ENCODE measurements around the gene GABRB1.

Gene GABRB1

GRCh38 chr4:46994007-46994405, 37.4 kb upstream of the GABRB1 start:
- no peak for TF ChIP-seq CTCF (IDR thresholded peaks at IDR 0.05)
- no peak for DNase-seq

GRCh38 chr4:46999566-46999965, 31.8 kb upstream of the GABRB1 start:
- intact Hi-C loops (cut with DNase I; ENCODE audit: low total_unique reads) = no loop called here
- Histone ChIP-seq H3K36me3 (no peaks in the 10 kb centered on the region), H3K27me3 (peaks cover 0 to 5% of the 10 kb centered on the region in 2 donors), H3K27ac (no peak overlapping the region), H3K9me3 (no peaks in the 10 kb centered on the region), H3K4me3 (no peak overlapping the region), H3K4me1 (no peaks in the 10 kb centered on the region)
- DNase-seq = no peak
- TF ChIP-seq CTCF (IDR thresholded peaks at IDR 0.05) = no peak

More at GRCh38 chr4:46994007-46994405, 37.4 kb upstream of the GABRB1 start:
- Histone ChIP-seq H3K36me3 (no peaks in the 10 kb centered on the region), H3K27me3 (peaks cover 0 to 25% of the 10 kb centered on the region in 2 donors), H3K4me3 (peak overlapping the region; percentile 52 to 53), H3K4me1 (peaks cover 0 to 14% (median 10%) of the 10 kb centered on the region in 4 donors), H3K9me3 (no peaks in the 10 kb centered on the region), H3K27ac (peak overlapping the region in 1 of 2 donors; percentile 36)
- intact Hi-C loops (cut with DNase I; ENCODE audit: low total_unique reads) = no loop called here

GRCh38 chr4:47000406-47000805, 31.0 kb upstream of the GABRB1 start:
- Histone ChIP-seq H3K4me3 (no peak overlapping the region), H3K9me3 (no peaks in the 10 kb centered on the region), H3K36me3 (no peaks in the 10 kb centered on the region), H3K27me3 (no peaks in the 10 kb centered on the region), H3K4me1 (no peaks in the 10 kb centered on the region), H3K27ac (no peak overlapping the region)
- no peak for TF ChIP-seq CTCF (IDR thresholded peaks at IDR 0.05)
- no peak for DNase-seq
- intact Hi-C loops (cut with DNase I; ENCODE audit: low total_unique reads) = loop anchor here (5.0 to 10.0 kb wide), 2 partner anchors 68 to 156 kb away; no protein-coding TSS in a partner anchor

- Histone ChIP-seq H3K27ac (no peak overlapping the region), H3K36me3 (no peaks in the 10 kb centered on the region), H3K9me3 (no peaks in the 10 kb centered on the region), H3K4me1 (no peaks in the 10 kb centered on the region), H3K4me3 (no peak overlapping the region), H3K27me3 (no peaks in the 10 kb centered on the region)
- no peak for DNase-seq
- peak in 1 of 2 experiments; percentile 30 for TF ChIP-seq CTCF (IDR thresholded peaks at IDR 0.05)
- intact Hi-C loops (cut with DNase I; ENCODE audit: low total_unique reads) = loop anchor here (5.0 to 10.0 kb wide), 2 partner anchors 70 to 158 kb away; no protein-coding TSS in a partner anchor
Measured at GRCh38 chr4:47002580-47002979, 28.8 kb upstream of the GABRB1 start.

- intact Hi-C loops (cut with DNase I; ENCODE audit: low total_unique reads) = no loop called here
- no peak overlapping the region for H3K27ac ChIP-seq
- no peaks in the 10 kb centered on the region for H3K4me1 ChIP-seq
- H3K4me3 ChIP-seq = no peak overlapping the region
- no peak for DNase-seq
- no peaks in the 10 kb centered on the region for H3K9me3 ChIP-seq
- TF ChIP-seq CTCF (IDR thresholded peaks at IDR 0.05) = no peak
- H3K36me3 ChIP-seq = no peaks in the 10 kb centered on the region
- H3K27me3 ChIP-seq = no peaks in the 10 kb centered on the region
Measured at GRCh38 chr4:47010347-47010911, 20.9 kb upstream of the GABRB1 start.

Measured in tibial artery (tissue), 4 donors.